Peyer's patch (tissue), 4 donors: Measurements from ENCODE around the gene SPAG16. TPM values are rescaled to one million over a fixed set of nuclear protein-coding genes. Genes with fewer than 3 reads are reported as not detected.

ENCODE experiments used
- DNase-seq, 3 donors: peaks; one replicate each; pipeline ENCODE4 v3.0.0-alpha.2; 2017 to 2019
- H3K27ac ChIP-seq, 4 donors: fragments of 200-600 bp; sonication (generic); one replicate each; pipeline ENCODE4 v1.5.1; 2016 to 2019
- H3K27me3 ChIP-seq, 2 donors: fragments of 200-600 bp; sonication (generic); one replicate each; pipeline ENCODE4 v1.5.1; 2019
- H3K36me3 ChIP-seq, 3 donors: fragments of 200-600 bp; sonication (generic); one replicate each; pipeline ENCODE4 v1.5.1; 2016 to 2019
- H3K4me1 ChIP-seq, 4 donors: fragments of 200-600 bp; sonication (generic); one replicate each; pipeline ENCODE4 v1.5.1; 2016 to 2019
- H3K4me3 ChIP-seq, 4 donors: fragments of 200-600 bp; sonication (generic); 1 replicate in 3 of 4; 2 replicates in 1 of 4; pipeline ENCODE4 v1.5.1; 2016 to 2019; ENCODE audit warnings: mild to moderate bottlenecking in 1 of 4
- H3K9me3 ChIP-seq, 4 donors: fragments of 200-600 bp; sonication (generic); one replicate each; pipeline ENCODE4 v1.5.1; 2016 to 2019; ENCODE audit warnings: mild to moderate bottlenecking in 1 of 4
- POLR2A ChIP-seq, 2 donors: fragments of 450-650 bp; IDR thresholded peaks; one replicate each; pipeline ENCODE4 v1.5.1; 2017; ENCODE audit warnings: antibody characterized with exemption in 2 of 2, mild to moderate bottlenecking in 2 of 2, moderate library complexity in 2 of 2
- total RNA-seq, 4 donors: library from RNA; depleted of rRNA; stranded (reverse); fragments of >200 nt; gene quantifications; one replicate each; pipeline ENCODE4 v1.1.0, GENCODE V29; 2016
- TF ChIP-seq, protein P1 (sequence below), 6 experiments: fragments of 450-650 bp in 4 of 6; fragments of 200-600 bp in 2 of 6; sonication (generic) in 1 of 6; IDR thresholded peaks; one replicate each; pipeline ENCODE4 v1.5.1; 2017 to 2019; ENCODE audit warnings: antibody characterized with exemption in 6 of 6, mild to moderate bottlenecking in 3 of 6, moderate library complexity in 1 of 6

SPAG16 gene
- total RNA-seq, 4 donors from 2014 or later = 5.5 to 43.7 (median 10.0) TPM

DNA sequence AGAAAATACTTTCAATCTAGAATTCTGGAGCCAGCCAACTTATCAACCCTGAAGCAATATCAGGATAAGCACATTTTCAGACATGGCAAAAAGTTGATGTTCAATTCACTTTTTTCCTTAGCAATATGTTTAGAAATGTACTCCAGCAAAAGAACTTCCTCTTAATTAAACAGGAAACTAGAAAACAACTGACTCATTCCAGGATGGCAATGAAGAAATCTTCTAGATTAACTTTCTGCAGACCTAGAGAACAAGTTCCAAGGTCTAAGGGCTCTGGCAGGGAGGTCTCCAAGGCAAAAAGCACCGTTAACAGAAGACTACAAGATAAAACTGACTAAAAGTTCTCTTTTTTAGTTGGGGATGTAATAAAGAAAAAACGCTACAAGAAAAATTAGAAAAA is 1057.4 kb downstream of the SPAG16 start:
- no peak overlapping the region for H3K4me3 ChIP-seq
- H3K9me3 ChIP-seq = no peaks in the 10 kb centered on the region
- no peak overlapping the region for H3K27ac ChIP-seq
- no peaks in the 10 kb centered on the region for H3K27me3 ChIP-seq
- TF ChIP-seq POLR2A (IDR thresholded peaks at IDR 0.05) = no peak
- TF ChIP-seq, protein P1, sequence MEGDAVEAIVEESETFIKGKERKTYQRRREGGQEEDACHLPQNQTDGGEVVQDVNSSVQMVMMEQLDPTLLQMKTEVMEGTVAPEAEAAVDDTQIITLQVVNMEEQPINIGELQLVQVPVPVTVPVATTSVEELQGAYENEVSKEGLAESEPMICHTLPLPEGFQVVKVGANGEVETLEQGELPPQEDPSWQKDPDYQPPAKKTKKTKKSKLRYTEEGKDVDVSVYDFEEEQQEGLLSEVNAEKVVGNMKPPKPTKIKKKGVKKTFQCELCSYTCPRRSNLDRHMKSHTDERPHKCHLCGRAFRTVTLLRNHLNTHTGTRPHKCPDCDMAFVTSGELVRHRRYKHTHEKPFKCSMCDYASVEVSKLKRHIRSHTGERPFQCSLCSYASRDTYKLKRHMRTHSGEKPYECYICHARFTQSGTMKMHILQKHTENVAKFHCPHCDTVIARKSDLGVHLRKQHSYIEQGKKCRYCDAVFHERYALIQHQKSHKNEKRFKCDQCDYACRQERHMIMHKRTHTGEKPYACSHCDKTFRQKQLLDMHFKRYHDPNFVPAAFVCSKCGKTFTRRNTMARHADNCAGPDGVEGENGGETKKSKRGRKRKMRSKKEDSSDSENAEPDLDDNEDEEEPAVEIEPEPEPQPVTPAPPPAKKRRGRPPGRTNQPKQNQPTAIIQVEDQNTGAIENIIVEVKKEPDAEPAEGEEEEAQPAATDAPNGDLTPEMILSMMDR (IDR thresholded peaks at IDR 0.05) = no peak
- DNase-seq = no peak
- H3K4me1 ChIP-seq = no peaks in the 10 kb centered on the region
- no peaks in the 10 kb centered on the region for H3K36me3 ChIP-seq

DNA sequence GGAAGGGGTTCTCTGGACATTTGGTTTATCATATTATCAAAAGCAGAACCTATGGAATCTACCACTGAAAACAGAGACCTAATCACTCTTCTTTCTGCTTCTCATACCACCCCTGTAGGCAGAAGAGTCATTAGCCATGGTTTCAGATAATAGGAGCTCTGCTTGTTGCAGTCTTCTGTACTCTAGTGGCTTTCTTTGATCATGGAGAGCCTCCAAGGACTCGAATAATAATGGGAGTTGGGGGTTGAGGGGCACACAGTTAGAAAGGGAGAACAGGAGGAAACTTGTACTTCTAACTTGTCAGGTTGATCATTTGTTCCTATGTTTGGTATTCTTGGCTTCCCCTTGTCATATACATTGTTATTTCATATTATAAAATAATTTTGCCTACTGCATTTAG is 1074.2 kb downstream of the SPAG16 start:
- TF ChIP-seq, protein P1 (IDR thresholded peaks at IDR 0.05) = no peak
- TF ChIP-seq POLR2A (IDR thresholded peaks at IDR 0.05) = no peak
- H3K36me3 ChIP-seq = no peaks in the 10 kb centered on the region
- no peak overlapping the region for H3K4me3 ChIP-seq
- no peaks in the 10 kb centered on the region for H3K27me3 ChIP-seq
- DNase-seq = no peak
- H3K9me3 ChIP-seq = no peaks in the 10 kb centered on the region
- no peak overlapping the region for H3K27ac ChIP-seq
- H3K4me1 ChIP-seq = no peaks in the 10 kb centered on the region

DNA sequence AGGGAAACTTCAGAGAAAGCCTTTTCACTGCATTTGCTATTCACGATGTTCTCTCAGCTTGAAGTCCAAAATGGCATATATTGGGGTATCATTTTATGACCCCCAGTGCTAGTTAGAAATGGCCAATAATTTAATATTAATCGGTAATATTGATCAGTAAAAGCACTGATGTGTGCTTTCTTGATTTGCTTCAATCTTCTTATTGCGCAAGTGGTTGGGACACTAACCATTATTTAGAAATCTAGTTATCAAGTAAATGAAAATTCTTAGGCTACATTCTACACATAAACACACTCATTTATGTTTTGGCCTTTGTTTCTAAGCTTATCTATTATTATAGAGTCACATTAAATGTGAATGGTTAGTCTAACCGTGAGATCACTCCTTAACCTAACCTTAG is 1076.9 kb downstream of the SPAG16 start:
- Histone ChIP-seq H3K4me1 (no peaks in the 10 kb centered on the region), H3K27ac (no peak overlapping the region), H3K4me3 (no peak overlapping the region), H3K27me3 (no peaks in the 10 kb centered on the region), H3K9me3 (no peaks in the 10 kb centered on the region), H3K36me3 (no peaks in the 10 kb centered on the region)
- no peak for TF ChIP-seq POLR2A (IDR thresholded peaks at IDR 0.05)
- TF ChIP-seq, protein P1 (IDR thresholded peaks at IDR 0.05) = no peak
- DNase-seq = no peak

DNA sequence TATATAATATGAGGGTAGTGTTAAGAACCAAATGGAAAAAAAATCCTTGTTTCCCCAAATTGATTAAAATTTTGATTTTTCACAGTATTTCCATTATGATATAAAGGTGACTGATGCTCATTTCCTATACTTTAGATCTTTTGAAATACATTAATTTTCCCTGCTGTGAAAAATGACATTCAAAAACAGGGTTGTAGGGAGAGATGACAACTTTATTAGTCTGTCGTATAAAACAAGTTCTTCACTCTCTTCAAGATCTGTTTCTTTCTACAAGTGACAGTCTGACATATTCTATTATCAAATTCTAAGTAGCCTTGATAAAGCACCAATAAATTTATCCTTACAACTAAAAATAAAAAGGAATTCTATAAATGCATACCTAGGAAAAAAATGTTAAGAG is 1081.3 kb downstream of the SPAG16 start:
- Histone ChIP-seq H3K4me1 (no peaks in the 10 kb centered on the region), H3K4me3 (no peak overlapping the region), H3K36me3 (no peaks in the 10 kb centered on the region), H3K9me3 (no peaks in the 10 kb centered on the region), H3K27ac (no peak overlapping the region), H3K27me3 (no peaks in the 10 kb centered on the region)
- DNase-seq = no peak
- TF ChIP-seq, protein P1 (IDR thresholded peaks at IDR 0.05) = no peak
- TF ChIP-seq POLR2A (IDR thresholded peaks at IDR 0.05) = no peak

DNA sequence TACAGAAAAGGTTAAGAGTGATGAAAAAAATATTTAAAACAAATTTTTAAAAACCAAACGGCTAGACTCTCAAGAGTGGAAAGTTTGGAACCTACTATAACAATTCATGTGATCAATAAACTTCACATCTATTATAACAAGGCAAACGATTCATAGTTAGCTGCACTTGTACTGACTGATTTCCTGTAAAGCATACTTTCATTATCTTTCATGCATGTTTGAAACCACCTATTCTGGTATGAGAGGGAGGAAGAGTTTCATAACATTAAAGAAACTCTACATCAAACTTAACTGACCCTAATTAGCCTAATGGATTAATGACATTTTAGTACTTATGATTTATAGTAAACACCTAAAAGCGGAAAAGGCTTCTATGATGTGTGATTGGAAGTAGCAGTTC is 1082.9 kb downstream of the SPAG16 start:
- no peaks in the 10 kb centered on the region for H3K9me3 ChIP-seq
- no peak overlapping the region for H3K4me3 ChIP-seq
- TF ChIP-seq, protein P1 (IDR thresholded peaks at IDR 0.05) = no peak
- TF ChIP-seq POLR2A (IDR thresholded peaks at IDR 0.05) = no peak
- H3K36me3 ChIP-seq = no peaks in the 10 kb centered on the region
- no peak for DNase-seq
- no peak overlapping the region for H3K27ac ChIP-seq
- no peaks in the 10 kb centered on the region for H3K27me3 ChIP-seq
- H3K4me1 ChIP-seq = no peaks in the 10 kb centered on the region

DNA sequence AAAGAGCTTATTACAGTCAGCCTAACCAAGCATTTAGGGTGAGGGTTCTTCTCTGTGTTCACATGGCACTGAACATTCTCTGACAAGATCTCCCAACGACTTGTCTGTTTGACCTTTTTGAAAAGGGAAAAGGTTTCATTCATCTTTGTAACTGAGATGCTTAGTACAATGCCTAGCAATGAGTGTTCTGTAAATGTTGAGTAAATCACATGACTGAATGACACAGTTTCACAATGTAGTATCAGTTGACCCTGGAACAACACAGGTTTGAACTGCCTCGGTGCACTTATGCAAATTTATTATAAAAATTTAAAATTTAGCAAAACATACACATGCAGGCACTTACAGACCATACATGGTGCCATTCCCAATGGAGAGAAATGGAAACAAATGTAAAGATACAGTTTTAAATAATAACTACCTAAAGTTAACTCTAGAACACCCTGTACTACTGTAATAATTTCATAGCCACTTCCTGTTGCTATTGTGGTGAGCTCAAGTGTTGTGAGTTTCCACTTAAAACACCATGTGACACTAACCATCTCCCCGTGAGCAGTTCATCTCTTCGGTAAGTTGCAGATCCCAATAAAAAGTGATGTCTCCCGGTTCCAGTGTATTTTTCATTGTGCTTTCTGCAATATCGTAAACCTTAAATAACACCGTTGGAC is 1092.5 kb downstream of the SPAG16 start:
- DNase-seq = no peak
- Histone ChIP-seq H3K4me1 (no peaks in the 10 kb centered on the region), H3K4me3 (no peak overlapping the region), H3K27me3 (no peaks in the 10 kb centered on the region), H3K27ac (no peak overlapping the region), H3K9me3 (no peaks in the 10 kb centered on the region), H3K36me3 (no peaks in the 10 kb centered on the region)
- TF ChIP-seq, protein P1 (IDR thresholded peaks at IDR 0.05) = no peak
- no peak for TF ChIP-seq POLR2A (IDR thresholded peaks at IDR 0.05)
